GM19193 (cell line): Measurements from ENCODE around the gene TBXT.

Source experiments
- POLR2A ChIP-seq: IDR thresholded peaks from 4 replicates; pipeline ENCODE4 v1.6.1; 2011; ENCODE audit not compliant: insufficient read depth, insufficient read length; ENCODE audit errors: extremely low read depth

The TBXT gene

DNA sequence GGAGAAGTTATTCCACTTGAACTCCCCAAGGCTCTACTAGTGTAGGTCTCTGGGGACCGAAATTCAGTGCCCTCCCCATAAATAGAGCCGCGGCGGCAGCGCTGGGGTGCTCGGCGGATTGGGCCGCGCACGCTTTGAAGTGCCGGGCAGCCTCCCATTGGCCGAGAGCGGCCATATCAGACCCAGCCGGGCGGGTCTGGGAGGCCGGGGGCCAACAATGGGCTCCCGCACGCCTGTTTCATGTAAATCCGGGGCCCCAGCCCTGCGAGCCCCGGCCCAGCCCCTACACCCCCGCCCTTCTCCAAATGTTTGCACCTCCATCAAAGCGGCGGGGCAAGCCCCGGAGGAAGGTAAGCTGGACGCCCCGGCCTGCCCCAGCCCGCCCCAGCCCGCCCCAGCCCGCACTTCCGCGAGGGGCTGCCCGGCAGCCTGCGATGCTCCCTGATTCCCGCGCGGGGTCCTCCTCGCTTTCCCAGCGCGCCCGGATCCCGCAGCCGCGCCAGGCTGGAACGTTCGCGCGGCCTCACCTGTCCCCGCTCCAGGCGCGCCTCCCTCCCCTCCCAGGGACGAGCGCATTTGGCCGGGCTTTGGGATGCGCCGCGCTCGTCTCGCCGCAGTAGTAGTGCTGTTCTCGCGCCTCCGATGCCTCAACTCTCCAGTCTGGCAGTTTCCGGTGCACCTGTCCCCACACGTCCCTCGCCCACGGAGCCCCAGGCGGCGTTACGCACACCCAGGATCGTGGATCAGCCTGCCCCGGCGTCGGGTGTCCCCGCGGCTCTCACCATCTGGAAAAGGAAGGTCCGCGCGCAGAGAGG lies at the start of gene TBXT:
Gene TBXT (minus strand): TSS at position 51 of the 815 bp plus-strand sequence. CDS start 260 bp downstream, outside the sequence.
- TF ChIP-seq POLR2A = no peak

- TF ChIP-seq POLR2A = no peak
Measured at GRCh38 chr6:166207284-166207561, 39.6 kb upstream of the TBXT start.

GRCh38 chr6:166206510-166207283 lies 39.0 kb upstream of the TBXT start:
- no peak for TF ChIP-seq POLR2A

DNA sequence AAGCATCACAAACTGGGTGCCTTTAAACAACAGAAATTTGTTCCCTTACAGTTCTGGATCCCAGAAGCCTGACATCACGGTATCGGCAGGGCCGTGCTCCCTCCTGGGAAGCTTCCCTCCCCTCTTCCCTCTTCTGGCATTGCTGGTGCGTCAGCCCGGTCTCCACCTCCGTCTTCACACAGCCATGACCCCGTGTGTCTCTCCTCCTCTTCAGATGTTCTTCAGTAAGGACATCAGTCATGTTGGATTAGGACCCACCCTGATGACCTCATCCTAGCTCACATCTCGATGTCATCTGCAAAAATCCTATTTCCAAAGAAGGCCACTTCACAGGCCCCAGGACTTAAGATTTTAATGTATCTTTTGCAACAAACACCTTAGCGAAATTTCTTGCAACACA lies 38.4 kb upstream of the TBXT start:
- TF ChIP-seq POLR2A = no peak

DNA sequence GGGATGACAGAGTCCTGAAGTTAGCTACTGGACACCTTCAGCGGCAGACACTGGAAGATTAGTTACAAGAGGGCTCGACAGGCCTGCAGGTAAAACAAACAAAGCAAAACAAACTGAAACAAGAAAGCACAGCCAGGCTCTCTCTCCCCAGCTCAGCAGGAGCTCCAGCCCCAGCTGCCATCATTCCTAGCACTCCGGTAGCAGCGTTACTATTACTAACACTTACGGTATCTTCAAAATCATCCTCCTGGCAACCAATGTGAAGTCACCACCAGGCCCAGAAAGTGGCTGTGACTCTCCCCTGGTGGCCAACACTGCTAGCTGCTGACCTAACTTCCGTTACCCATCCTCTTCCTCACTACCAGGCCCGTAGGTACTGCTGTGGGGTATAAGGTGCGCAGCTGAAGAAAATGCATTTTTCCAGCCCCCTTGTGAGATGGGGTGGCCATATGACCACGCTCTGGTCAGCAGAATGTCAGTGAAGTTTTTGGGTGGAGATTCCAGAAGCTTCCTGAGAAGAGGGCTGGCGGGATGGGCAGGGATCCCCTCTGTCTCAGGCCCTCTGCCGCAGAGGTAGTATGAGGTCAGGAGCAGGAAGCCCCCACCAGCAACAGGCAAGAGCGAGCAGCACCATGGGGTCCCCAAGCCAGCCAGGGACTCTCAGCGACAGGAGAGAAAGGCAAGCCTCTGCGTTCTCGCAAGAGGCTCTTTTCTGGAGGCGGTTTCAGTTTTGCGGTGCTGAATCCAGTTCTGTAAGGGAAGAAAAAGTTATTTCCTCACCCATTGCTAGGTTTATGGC lies 37.4 kb upstream of the TBXT start:
- TF ChIP-seq POLR2A = no peak

GRCh38 chr6:166203641-166204222 lies 36.1 kb upstream of the TBXT start:
- no peak for TF ChIP-seq POLR2A

- TF ChIP-seq POLR2A = no peak
Measured at GRCh38 chr6:166203003-166203640, 35.5 kb upstream of the TBXT start.

GRCh38 chr6:166202321-166202733 lies 34.7 kb upstream of the TBXT start:
- no peak for TF ChIP-seq POLR2A

- no peak for TF ChIP-seq POLR2A
Measured at GRCh38 chr6:166201878-166202277, 34.2 kb upstream of the TBXT start.

DNA sequence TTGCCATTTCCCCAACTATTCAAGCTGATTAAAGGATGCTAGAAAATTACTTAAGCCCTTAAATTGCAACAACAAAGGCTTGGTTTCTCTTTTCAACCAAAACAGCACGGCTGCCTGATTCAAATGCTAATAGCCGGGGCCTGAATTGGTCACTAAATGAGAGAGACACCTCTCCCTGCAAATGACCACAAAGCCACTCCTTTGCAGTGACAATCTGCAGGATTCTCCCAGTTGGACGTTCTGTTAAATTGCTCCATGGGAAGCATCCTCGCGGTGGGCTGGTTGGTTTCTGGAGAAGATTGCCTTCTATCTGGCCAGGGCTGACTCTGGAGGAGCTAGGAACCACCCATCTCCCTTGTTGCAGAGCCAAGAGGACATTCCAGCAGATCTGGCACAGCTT lies 29.7 kb upstream of the TBXT start:
- TF ChIP-seq POLR2A = no peak

DNA sequence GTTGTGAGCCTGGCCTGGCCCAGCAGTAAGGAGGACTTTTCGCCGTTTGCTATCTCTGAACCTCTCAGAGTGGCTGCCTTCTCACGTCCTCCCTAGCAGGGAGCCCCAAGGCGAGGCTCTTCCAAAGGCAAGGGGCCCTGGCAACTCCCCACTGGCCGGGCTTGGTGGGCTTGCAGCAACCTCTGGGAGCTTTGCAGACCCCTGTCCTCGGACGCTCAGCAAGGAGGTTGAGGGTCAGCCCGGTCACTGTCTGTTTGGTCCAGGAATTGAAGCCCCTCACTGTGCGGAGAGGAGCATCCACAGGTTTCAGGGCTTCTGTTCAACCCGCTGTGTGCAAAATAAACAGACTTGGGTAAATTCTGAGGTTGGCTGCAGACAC lies 28.2 kb upstream of the TBXT start:
- TF ChIP-seq POLR2A = no peak

DNA sequence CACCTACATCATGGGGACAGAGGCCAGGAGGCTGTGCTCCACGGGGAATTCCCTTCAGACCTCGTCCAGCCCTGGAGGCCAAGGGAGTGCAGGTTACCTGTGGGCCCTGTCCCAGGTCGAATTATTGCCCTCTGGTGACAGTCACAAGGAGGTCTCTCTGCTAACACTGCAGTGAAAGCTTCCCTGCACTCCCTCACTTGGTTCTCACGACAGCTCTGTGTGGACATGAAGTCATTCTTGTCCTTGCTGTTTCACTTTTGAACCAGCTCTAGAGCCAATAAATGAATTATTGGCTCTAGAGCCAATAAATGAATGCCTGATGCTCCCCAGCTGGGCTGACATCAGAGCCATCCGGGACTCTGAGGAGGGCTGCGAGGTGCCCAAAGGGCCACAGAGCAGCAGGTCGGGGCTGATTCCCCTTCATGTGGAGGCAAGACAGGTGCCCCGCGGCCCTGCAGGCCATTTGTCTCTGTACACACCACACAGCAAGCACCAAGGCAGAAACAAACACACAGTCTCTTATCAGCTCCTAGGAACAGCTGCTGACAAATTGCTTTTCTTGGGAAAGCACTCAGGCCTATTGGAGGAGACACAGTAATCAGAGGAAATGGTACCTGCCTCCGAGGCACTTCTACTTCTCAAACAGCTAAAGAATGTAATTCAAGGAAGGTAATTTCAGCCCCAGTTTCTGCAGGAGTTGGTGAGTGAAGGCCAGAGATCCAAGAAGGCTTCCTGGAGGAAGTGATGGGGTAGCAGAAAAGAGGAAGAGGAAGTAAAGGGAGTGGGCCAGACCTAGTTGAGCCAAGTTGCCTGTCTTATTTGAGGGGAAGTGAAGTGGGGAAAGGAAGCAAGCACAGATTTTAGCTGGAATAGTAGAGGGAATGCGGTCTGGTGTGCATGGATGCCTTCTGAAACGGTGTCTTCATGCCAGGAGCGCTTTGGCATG lies 27.5 kb upstream of the TBXT start:
- no peak for TF ChIP-seq POLR2A

DNA sequence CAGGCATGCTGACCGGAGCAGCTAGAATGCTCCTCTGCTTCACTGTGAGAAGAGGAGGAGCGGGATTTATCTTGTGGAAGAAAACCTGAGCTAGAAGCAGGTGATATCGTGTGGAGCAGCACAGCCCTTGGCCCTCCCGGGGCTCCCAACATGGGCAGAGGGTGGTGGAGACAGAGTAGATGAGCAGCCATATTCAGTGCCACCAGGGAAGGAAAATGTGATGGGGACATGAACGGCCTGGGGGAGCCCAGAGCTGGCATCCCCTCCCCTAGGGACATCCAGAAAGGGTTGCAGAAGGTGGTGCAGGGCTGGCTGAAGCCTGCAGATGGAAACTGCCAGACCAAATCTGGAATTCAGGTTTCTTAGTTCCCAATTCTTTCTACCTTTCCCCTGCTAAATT lies 24.9 kb upstream of the TBXT start:
- no peak for TF ChIP-seq POLR2A
